ENCODE data around the gene OCA2.
"Not testable (repeated sequence)": the region's sequence is repeated elsewhere in the genome, so short reads cannot be mapped to it uniquely, and the experiment has no call there.

OCA2 gene

GRCh38 chr15:27731776-27732175 lies 367.3 kb downstream of the OCA2 start:
- no peak for DNase-seq (ENCODE audit: low read depth, low spot score)

GRCh38 chr15:27730868-27731267 lies 368.2 kb downstream of the OCA2 start:
- no peak for DNase-seq (ENCODE audit: low read depth, low spot score)

- DNase-seq (ENCODE audit: low read depth, low spot score): no peak
Measured at GRCh38 chr15:27725731-27726130, 373.4 kb downstream of the OCA2 start.

GRCh38 chr15:27723821-27724220 lies 375.3 kb downstream of the OCA2 start:
- DNase-seq (ENCODE audit: low read depth, low spot score): no peak

- no peak for DNase-seq (ENCODE audit: low read depth, low spot score)
Measured at GRCh38 chr15:27722102-27722501, 377.0 kb downstream of the OCA2 start.

- DNase-seq (ENCODE audit: low read depth, low spot score): peak; percentile 12
Measured at GRCh38 chr15:27714675-27715074, 384.4 kb downstream of the OCA2 start.

GRCh38 chr15:27713850-27714249 lies 385.3 kb downstream of the OCA2 start:
- DNase-seq (ENCODE audit: low read depth, low spot score): not testable (repeated sequence)

- no peak for DNase-seq (ENCODE audit: low read depth, low spot score)
Measured at GRCh38 chr15:27707257-27707656, 391.9 kb downstream of the OCA2 start.

- no peak for DNase-seq (ENCODE audit: low read depth, low spot score)
Measured at GRCh38 chr15:27706300-27706699, 392.8 kb downstream of the OCA2 start.

- DNase-seq (ENCODE audit: low read depth, low spot score): no peak
Measured at GRCh38 chr15:27705056-27705455, 394.1 kb downstream of the OCA2 start.

All from iPS DF 19.7 (cell line).